ENCODE results near the gene PTPRA. TPM values are rescaled to one million over a fixed set of nuclear protein-coding genes. Genes with fewer than 3 reads are reported as not detected.

The PTPRA gene
- total and polyA plus RNA-seq, 2 experiments from 2014 or later = 45.1 to 51.8 TPM

- no peak overlapping the region for H3K4me3 ChIP-seq
- no peaks in the 10 kb centered on the region for H4K20me1 ChIP-seq (ENCODE audit: insufficient read depth, poor library complexity, severe bottlenecking)
- H3K4me1 ChIP-seq (ENCODE audit: insufficient read depth) = peaks cover 10% of the 10 kb centered on the region
- no peaks in the 10 kb centered on the region for H3K9me3 ChIP-seq (ENCODE audit: low read depth)
- no peak for TF ChIP-seq EZH2 (IDR thresholded peaks at IDR 0.05; ENCODE audit: borderline replicate concordance)
- TF ChIP-seq CTCF (IDR thresholded peaks at IDR 0.05; ENCODE audit: poor library complexity) = no peak
- no peak for TF ChIP-seq EZH2phosphoT487 (IDR thresholded peaks at IDR 0.05; ENCODE audit: low read depth, severe bottlenecking, unreplicated experiment)
- H3K27ac ChIP-seq = no peak overlapping the region
- H3K4me2 ChIP-seq = no peak overlapping the region
- H3K27me3 ChIP-seq = no peaks in the 10 kb centered on the region
- no peak for DNase-seq (ENCODE audit: low spot score)
- H3K9me2 ChIP-seq (replicated peaks; ENCODE audit: insufficient read depth) = no peaks in the 10 kb centered on the region
- H3K79me2 ChIP-seq = peaks cover 21% of the 10 kb centered on the region
- no peak overlapping the region for H2AFZ ChIP-seq
- H3K36me3 ChIP-seq (replicated peaks; ENCODE audit: insufficient read depth, low read depth) = no peaks in the 10 kb centered on the region
These were observed 49.7 kb downstream of the PTPRA start for GRCh38 chr20:2922957-2923356.

- Histone ChIP-seq H3K9me3 (ENCODE audit: low read depth) (no peaks in the 10 kb centered on the region), H3K36me3 (replicated peaks; ENCODE audit: insufficient read depth, low read depth) (no peaks in the 10 kb centered on the region), H2AFZ (no peak overlapping the region), H3K27me3 (no peaks in the 10 kb centered on the region), H3K4me3 (no peak overlapping the region), H3K27ac (no peak overlapping the region), H4K20me1 (ENCODE audit: insufficient read depth, poor library complexity, severe bottlenecking) (no peaks in the 10 kb centered on the region), H3K9me2 (replicated peaks; ENCODE audit: insufficient read depth) (no peaks in the 10 kb centered on the region), H3K4me2 (no peak overlapping the region), H3K4me1 (ENCODE audit: insufficient read depth) (no peaks in the 10 kb centered on the region), H3K79me2 (peaks cover 4% of the 10 kb centered on the region)
- DNase-seq (ENCODE audit: low spot score) = no peak
- TF ChIP-seq EZH2 (IDR thresholded peaks at IDR 0.05; ENCODE audit: borderline replicate concordance) = no peak
- TF ChIP-seq EZH2phosphoT487 (IDR thresholded peaks at IDR 0.05; ENCODE audit: low read depth, severe bottlenecking, unreplicated experiment) = no peak
- TF ChIP-seq CTCF (IDR thresholded peaks at IDR 0.05; ENCODE audit: poor library complexity) = no peak
- 60% methylated on average over 1 of the region's 1 CpG for WGBS (ENCODE audit: low lambda C conversion rate, missing lambda C conversion rate)
These were observed 57.3 kb downstream of the PTPRA start for GRCh38 chr20:2930538-2930937.

GRCh38 chr20:2932498-2932897 is 59.2 kb downstream of the PTPRA start:
- no peak overlapping the region for H2AFZ ChIP-seq
- no peaks in the 10 kb centered on the region for H3K9me3 ChIP-seq (ENCODE audit: low read depth)
- peaks cover 4% of the 10 kb centered on the region for H3K79me2 ChIP-seq
- no peak for DNase-seq (ENCODE audit: low spot score)
- TF ChIP-seq EZH2phosphoT487 (IDR thresholded peaks at IDR 0.05; ENCODE audit: low read depth, severe bottlenecking, unreplicated experiment) = no peak
- H3K4me1 ChIP-seq (ENCODE audit: insufficient read depth) = no peaks in the 10 kb centered on the region
- no peaks in the 10 kb centered on the region for H3K27me3 ChIP-seq
- H3K27ac ChIP-seq = no peak overlapping the region
- no peak overlapping the region for H3K4me2 ChIP-seq
- no peaks in the 10 kb centered on the region for H3K36me3 ChIP-seq (replicated peaks; ENCODE audit: insufficient read depth, low read depth)
- no peak overlapping the region for H3K4me3 ChIP-seq
- no peaks in the 10 kb centered on the region for H3K9me2 ChIP-seq (replicated peaks; ENCODE audit: insufficient read depth)
- H4K20me1 ChIP-seq (ENCODE audit: insufficient read depth, poor library complexity, severe bottlenecking) = no peaks in the 10 kb centered on the region

GRCh38 chr20:2937902-2938301 is 64.6 kb downstream of the PTPRA start:
- DNase-seq (ENCODE audit: low spot score) = no peak
- H4K20me1 ChIP-seq (ENCODE audit: insufficient read depth, poor library complexity, severe bottlenecking) = no peaks in the 10 kb centered on the region
- no peaks in the 10 kb centered on the region for H3K9me3 ChIP-seq (ENCODE audit: low read depth)
- no peak overlapping the region for H2AFZ ChIP-seq
- 97% methylated on average over 5 of the region's 5 CpGs for WGBS (ENCODE audit: low lambda C conversion rate, missing lambda C conversion rate)
- H3K27ac ChIP-seq = no peak overlapping the region
- TF ChIP-seq CTCF (IDR thresholded peaks at IDR 0.05; ENCODE audit: poor library complexity) (no peak), EZH2 (IDR thresholded peaks at IDR 0.05; ENCODE audit: borderline replicate concordance) (no peak), EZH2phosphoT487 (IDR thresholded peaks at IDR 0.05; ENCODE audit: low read depth, severe bottlenecking, unreplicated experiment) (no peak)
- peaks cover 10% of the 10 kb centered on the region for H3K79me2 ChIP-seq
- H3K4me1 ChIP-seq (ENCODE audit: insufficient read depth) = no peaks in the 10 kb centered on the region
- no peak overlapping the region for H3K4me3 ChIP-seq
- H3K27me3 ChIP-seq = no peaks in the 10 kb centered on the region
- no peak overlapping the region for H3K4me2 ChIP-seq
- H3K9me2 ChIP-seq (replicated peaks; ENCODE audit: insufficient read depth) = no peaks in the 10 kb centered on the region
- no peaks in the 10 kb centered on the region for H3K36me3 ChIP-seq (replicated peaks; ENCODE audit: insufficient read depth, low read depth)

Measured in hepatocyte (in vitro differentiated cells).